K562 (cell line): Measurements from ENCODE around the gene MEA1. TPM values are rescaled to one million over a fixed set of nuclear protein-coding genes. Genes with fewer than 3 reads are reported as not detected.

Experiments
- ATAC-seq: fragments of 200-7000 bp; cut with Tn5 transposase; 3 replicates; pipeline ENCODE4 v1.9.1; 2020; ENCODE audit warnings: moderate library complexity
- BruUV-seq: library from RNA; stranded (reverse); fragments of 400-500 nt; replicated peaks from 2 replicates; lab custom pipeline; 2021; lab: Mats Ljungman, UMichigan
- CTCF ChIA-PET: fragments of 300-600 bp; formaldehyde crosslinking; extraction: SDS; loops from one replicate; lab custom pipeline; 2021; ENCODE audit warnings: low intra/inter-chr PET ratio; lab: Yijun Ruan, JAX
- POLR2A ChIA-PET: fragments of 300-600, 350-650 bp; sonication (Branson Sonifier 250); formaldehyde crosslinking; extraction: SDS; loops from one replicate; lab custom pipeline; 2021; ENCODE audit warnings: antibody characterized with exemption, inconsistent platforms; lab: Yijun Ruan, JAX
- DNase-seq, 4 experiments: peaks; one replicate each; pipeline versions ENCODE4 v3.0.0 to v3.0.0-alpha.2; 2011 to 2018; ENCODE audit warnings: low spot score in 3 of 4, mixed read lengths in 3 of 4; ENCODE audit errors: extremely low read depth in 1 of 4
- FAIRE-seq: peaks from 2 replicates; lab custom pipeline; 2011; peaks lifted over from hg19 to GRCh38; lab: Jason Lieb, UNC
- H2AFZ ChIP-seq: 2 replicates; pipeline ENCODE4 v1.6.0; 2011; ENCODE audit warnings: low read depth, low read length, control low read depth, inconsistent platforms
- H3K27ac ChIP-seq: fragments of 200-600 bp; 3 replicates; pipeline ENCODE4 v1.8.0; 2011; ENCODE audit warnings: low read depth, mild to moderate bottlenecking, control low read depth, inconsistent platforms, low read length, moderate library complexity, mixed read lengths; ENCODE audit errors: extremely low read depth
- H3K27me3 ChIP-seq, 2 experiments: fragments of 300-600 bp in 1 of 2; 2 replicates in 1 of 2; 3 replicates in 1 of 2; pipeline versions ENCODE4 v1.6.0 to v1.8.0; 2011; ENCODE audit warnings: inconsistent platforms in 2 of 2, low read length in 2 of 2, mild to moderate bottlenecking in 1 of 2, mixed read lengths in 1 of 2, moderate library complexity in 1 of 2; ENCODE audit not compliant: control insufficient read depth in 2 of 2, insufficient read depth in 2 of 2
- H3K36me3 ChIP-seq: fragments of 300-600 bp; 3 replicates; pipeline ENCODE4 v1.8.0; 2011; ENCODE audit warnings: mild to moderate bottlenecking, low read length, inconsistent platforms; ENCODE audit not compliant: control insufficient read depth, insufficient read depth
- H3K4me1 ChIP-seq, 2 experiments: fragments of 200-600 bp in 1 of 2; replicated peaks in 1 of 2; 2 replicates in 1 of 2; 3 replicates in 1 of 2; pipeline versions ENCODE4 v1.5.1 to v1.8.0; 2011; ENCODE audit warnings: inconsistent platforms in 2 of 2, low read length in 2 of 2, mild to moderate bottlenecking in 1 of 2, mixed read lengths in 1 of 2, moderate library complexity in 1 of 2; ENCODE audit not compliant: control insufficient read depth in 2 of 2, insufficient read depth in 2 of 2
- H3K4me2 ChIP-seq: 2 replicates; pipeline ENCODE4 v1.6.1; 2011; ENCODE audit warnings: low read length, control low read depth, inconsistent platforms, mixed read lengths; ENCODE audit not compliant: insufficient read depth
- H3K4me3 ChIP-seq: fragments of 200-600 bp; sonication (generic), shearing (Covaris generic); 2 replicates; pipeline ENCODE4 v1.5.1; 2016; ENCODE audit warnings: control low read depth, inconsistent platforms
- H3K79me2 ChIP-seq: fragments of 200-600 bp; 3 replicates; pipeline ENCODE4 v1.8.0; 2011; ENCODE audit warnings: low read length, inconsistent platforms; ENCODE audit not compliant: control insufficient read depth, insufficient read depth
- H3K9ac ChIP-seq, 2 experiments: 2 replicates each; pipeline versions ENCODE4 v1.6.0 to v1.6.1; 2011; ENCODE audit warnings: low read depth in 2 of 2, low read length in 2 of 2, control low read depth in 1 of 2, inconsistent platforms in 1 of 2, mild to moderate bottlenecking in 1 of 2, mixed read lengths in 1 of 2; ENCODE audit not compliant: insufficient read depth in 1 of 2
- H3K9me1 ChIP-seq: one replicate; pipeline ENCODE4 v1.6.0; 2011; ENCODE audit warnings: inconsistent platforms, mild to moderate bottlenecking, low read length, moderate library complexity; ENCODE audit not compliant: control insufficient read depth, insufficient read depth
- H3K9me3 ChIP-seq: replicated peaks from 2 replicates; pipeline ENCODE4 v1.5.1; 2011; ENCODE audit warnings: low read depth, low read length, inconsistent platforms; ENCODE audit not compliant: control insufficient read depth, insufficient read depth
- H4K20me1 ChIP-seq: replicated peaks from 2 replicates; pipeline ENCODE4 v1.6.1; 2011; ENCODE audit warnings: low read length, inconsistent platforms, mixed read lengths; ENCODE audit not compliant: control insufficient read depth, insufficient read depth
- CREB5 ChIP-seq: fragments of 250-450 bp; sonication (Bioruptor Pico); IDR thresholded peaks from 2 replicates; pipeline ENCODE4 v1.5.0; 2020; ENCODE audit warnings: mild to moderate bottlenecking
- GTF2E2 ChIP-seq: fragments of 200-800 bp; sonication (Bioruptor generic); IDR thresholded peaks from 2 replicates; pipeline ENCODE4 v1.6.1; 2016; ENCODE audit warnings: missing genetic modification characterization, missing compliant biosample characterization
- POLR2G ChIP-seq: fragments of 200-400 bp; formaldehyde crosslinking; IDR thresholded peaks from 2 replicates; pipeline ENCODE4 v1.6.1; 2017; ENCODE audit warnings: low read depth, mild to moderate bottlenecking, antibody characterized with exemption, low read length, moderate library complexity
- SAFB ChIP-seq: fragments of 200-400 bp; formaldehyde crosslinking; IDR thresholded peaks from 2 replicates; pipeline ENCODE4 v1.6.1; 2017; ENCODE audit warnings: low read depth, low read length, borderline replicate concordance
- ZNF253 ChIP-seq: fragments of 250-450 bp; sonication (Bioruptor Pico); conservative IDR thresholded peaks from 2 replicates; pipeline ENCODE4 v1.6.1; 2021; ENCODE audit warnings: mild to moderate bottlenecking
- ZNF57 ChIP-seq: fragments of 450-650 bp; formaldehyde crosslinking; IDR thresholded peaks from 2 replicates; pipeline ENCODE4 v1.4.0; 2020; ENCODE audit warnings: mild to moderate bottlenecking, moderate library complexity
- WGBS: fragments of 100-300 bp; shearing (Covaris generic); methylation state at CpG from one replicate; pipeline ENCODE4 v1.1.6; 2016; ENCODE audit warnings: low coverage, mixed read lengths; ENCODE audit not compliant: insufficient coverage; ENCODE audit errors: missing lambda C conversion rate; 5-methylcytosine and 5-hydroxymethylcytosine counted together
- in situ Hi-C: fragments of 300-500 bp; cut with MboI; formaldehyde crosslinking; loops from 4 replicates; pipeline ENCODE4 v1.15.0; 2018; ENCODE audit warnings: inconsistent platforms, mixed read lengths
- intact Hi-C: fragments of 100-400 bp; cut with micrococcal nuclease; formaldehyde crosslinking; loops from 2 replicates; pipeline ENCODE4 v1.14.2; 2022
- polyA plus RNA-seq, 8 experiments: library from polyadenylated mRNA; depleted of rRNA in 4 of 8; stranded (reverse) in 5 of 8; unstranded in 3 of 8; fragments of >200 nt; fragmentation: Nextera tagmentation in 2 of 8; fragmentation: Illumina TruSeq in 1 of 8; extraction: Ambion mirVana in 2 of 8; extraction: Trizol in 1 of 8; gene quantifications; 2 replicates each; pipeline versions ENCODE4 v1.2.1 to v1.2.3, GENCODE V29; 2011 to 2014; ENCODE audit warnings: inconsistent platforms in 1 of 8, missing spikeins in 1 of 8
- total RNA-seq, 7 experiments: library from RNA; depleted of rRNA in 6 of 7; stranded (reverse); fragments of >200 nt in 6 of 7; fragmentation: Illumina TruSeq in 2 of 7; extraction: Trizol in 2 of 7; gene quantifications; 2 replicates each; pipeline versions ENCODE4 v1.2.1 to v1.2.3, GENCODE V29; 2011 to 2021; ENCODE audit warnings: low replicate concordance in 1 of 7

Gene MEA1
- total and polyA plus RNA-seq, 9 of the 15 experiments (the other 6 are each of a cell fraction or from before 2014, with no cell fraction given) = 86.8 to 210 (median 152) TPM

DNA sequence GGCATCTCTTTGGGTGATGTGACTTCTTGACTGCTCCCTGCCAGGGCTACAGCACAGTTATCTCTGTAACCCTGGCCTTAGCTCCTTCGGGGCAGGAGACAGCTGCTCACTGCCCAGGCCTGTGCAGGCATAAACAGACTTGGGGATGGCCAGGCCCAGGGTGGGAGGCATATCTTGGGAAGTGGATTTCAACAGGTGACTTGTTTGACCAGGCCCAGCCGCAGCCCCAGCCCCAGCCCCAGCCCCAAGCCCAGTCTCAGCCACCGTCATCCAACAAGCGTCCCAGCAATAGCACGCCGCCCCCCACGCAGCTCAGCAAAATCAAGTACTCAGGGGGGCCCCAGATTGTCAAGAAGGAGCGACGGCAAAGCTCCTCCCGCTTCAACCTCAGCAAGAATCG is 7.5 kb downstream of the MEA1 start:
- FAIRE-seq (no peak), DNase-seq (no peak), ATAC-seq (no peak)
- TF ChIP-seq POLR2G (0 out of 2 replicates have a peak, but pooled peaks have one; percentile 5), CREB5 (CRISPR knock-in tag) (no peak), ZNF57 (CRISPR knock-in tag) (no peak)
- H3K36me3 ChIP-seq = peaks cover 54% of the 10 kb centered on the region
- 91% methylated on average over 11 of the region's 11 CpGs for WGBS
- no peaks in the 10 kb centered on the region for H3K9me1 ChIP-seq
- BruUV-seq = no TSS peak
- no peaks in the 10 kb centered on the region for H3K9me3 ChIP-seq
- H4K20me1 ChIP-seq = no peaks in the 10 kb centered on the region
- ChIA-PET POLR2A (interaction anchor here (0.6 to 1.4 kb wide), 4 partner anchors 9 to 48 kb away, joined by 3 to 9 read pairs (median 5); partner anchors contain the start of genes CUL7 and PPP2R5D), CTCF (no interaction called here)
- H3K4me3 ChIP-seq = no peak overlapping the region
- H3K9ac ChIP-seq = 0 out of 4 replicates have a peak overlapping the region, but pooled peaks of 1 of the 2 experiments have one; percentile 6
- peaks cover 0 to 2% of the 10 kb centered on the region in 2 experiments; a peak in 1 of 5 replicates for H3K4me1 ChIP-seq
- in situ Hi-C loops (no loop called here), intact Hi-C loops (no loop called here)
- H2AFZ ChIP-seq = no peak overlapping the region
- H3K27ac ChIP-seq = no peak overlapping the region
- no peak overlapping the region for H3K4me2 ChIP-seq
- H3K27me3 ChIP-seq = no peaks in the 10 kb centered on the region
- H3K79me2 ChIP-seq = no peaks in the 10 kb centered on the region

GRCh38 chr6:43005844-43006243 is 7.9 kb downstream of the MEA1 start:
- peaks cover 50% of the 10 kb centered on the region for H3K36me3 ChIP-seq
- no peaks in the 10 kb centered on the region for H3K79me2 ChIP-seq
- H2AFZ ChIP-seq = no peak overlapping the region
- no peak overlapping the region for H3K4me2 ChIP-seq
- no peak for DNase-seq
- no peaks in the 10 kb centered on the region; a peak in 1 of 5 replicates for H3K4me1 ChIP-seq
- H3K27ac ChIP-seq = no peak overlapping the region
- BruUV-seq = no TSS peak
- in situ Hi-C loops (no loop called here), intact Hi-C loops (no loop called here)
- ChIA-PET POLR2A (interaction anchor here (0.6 to 1.2 kb wide), 3 partner anchors 9 to 31 kb away, joined by 3 to 9 read pairs (median 3); no protein-coding TSS in a partner anchor), CTCF (no interaction called here)
- no peak for TF ChIP-seq SAFB
- no peak for TF ChIP-seq GTF2E2
- TF ChIP-seq ZNF253 (CRISPR knock-in tag) = no peak
- H3K9me3 ChIP-seq = no peaks in the 10 kb centered on the region
- no peaks in the 10 kb centered on the region for H3K9me1 ChIP-seq
- no peaks in the 10 kb centered on the region for H4K20me1 ChIP-seq
- no peak overlapping the region for H3K4me3 ChIP-seq
- no peak overlapping the region for H3K9ac ChIP-seq
- ATAC-seq = no peak
- FAIRE-seq = no peak
- WGBS = 85% methylated on average over 5 of the region's 5 CpGs
- H3K27me3 ChIP-seq = no peaks in the 10 kb centered on the region
